ENCODE measurements around the gene RPL4. TPM values are rescaled to one million over a fixed set of nuclear protein-coding genes. Genes with fewer than 3 reads are reported as not detected.
"Not testable (repeated sequence)": the region's sequence is repeated elsewhere in the genome, so short reads cannot be mapped to it uniquely, and the experiment has no call there.

The RPL4 gene
- total RNA-seq, 1 donor from 2014 or later = 1,621 TPM

- no peak for FAIRE-seq
- DNase-seq (ENCODE audit: low spot score in 2 of 2) = no peak
These were observed 10.4 kb downstream of the RPL4 start for GRCh38 chr15:66494262-66494661.

GRCh38 chr15:66491846-66492245 is 12.8 kb downstream of the RPL4 start:
- FAIRE-seq (no peak), DNase-seq (ENCODE audit: low spot score in 2 of 2) (no peak)

- DNase-seq (ENCODE audit: low spot score in 2 of 2) = no peak
- no peak for FAIRE-seq
These were observed 15.4 kb downstream of the RPL4 start for GRCh38 chr15:66489179-66489791.

GRCh38 chr15:66488525-66488924 is 16.1 kb downstream of the RPL4 start:
- no peak for FAIRE-seq
- no peak for DNase-seq (ENCODE audit: low spot score in 2 of 2)

- no peak for DNase-seq (ENCODE audit: low spot score in 2 of 2)
- no peak for FAIRE-seq
These were observed 17.8 kb downstream of the RPL4 start for GRCh38 chr15:66486887-66487286.

GRCh38 chr15:66484539-66485112 is 20.0 kb downstream of the RPL4 start:
- DNase-seq (ENCODE audit: low spot score in 2 of 2) = no peak
- FAIRE-seq = no peak

GRCh38 chr15:66483131-66483566 is 21.5 kb downstream of the RPL4 start:
- FAIRE-seq (no peak), DNase-seq (ENCODE audit: low spot score in 2 of 2) (no peak)

GRCh38 chr15:66482539-66482938 is 22.1 kb downstream of the RPL4 start:
- FAIRE-seq (no peak), DNase-seq (ENCODE audit: low spot score in 2 of 2) (no peak)

GRCh38 chr15:66481107-66481856 is 23.4 kb downstream of the RPL4 start:
- FAIRE-seq = no peak

GRCh38 chr15:66480267-66480666 is 24.4 kb downstream of the RPL4 start:
- FAIRE-seq = no peak
- no peak for DNase-seq (ENCODE audit: low spot score in 2 of 2)

More at GRCh38 chr15:66481107-66481856, 23.4 kb downstream of the RPL4 start:
- DNase-seq (ENCODE audit: low spot score in 2 of 2) = no peak

GRCh38 chr15:66477011-66477410 is 27.6 kb downstream of the RPL4 start:
- DNase-seq (ENCODE audit: low spot score in 2 of 2) = no peak
- FAIRE-seq = no peak

GRCh38 chr15:66476535-66476934 is 28.1 kb downstream of the RPL4 start:
- no peak for FAIRE-seq

GRCh38 chr15:66474963-66475362 is 29.7 kb downstream of the RPL4 start:
- DNase-seq (ENCODE audit: low spot score in 2 of 2) = no peak
- FAIRE-seq = no peak

More at GRCh38 chr15:66476535-66476934, 28.1 kb downstream of the RPL4 start:
- DNase-seq (ENCODE audit: low spot score in 2 of 2) = no peak

GRCh38 chr15:66474135-66474534 is 30.5 kb downstream of the RPL4 start:
- DNase-seq (ENCODE audit: low spot score in 2 of 2) = no peak

GRCh38 chr15:66472176-66472999 is 32.3 kb downstream of the RPL4 start:
- FAIRE-seq = no peak
- DNase-seq (ENCODE audit: low spot score in 2 of 2) = no peak

More at GRCh38 chr15:66474135-66474534, 30.5 kb downstream of the RPL4 start:
- FAIRE-seq = no peak

- not testable (repeated sequence) for FAIRE-seq; DNase-seq (ENCODE audit: low spot score in 2 of 2)
These were observed 33.8 kb downstream of the RPL4 start for GRCh38 chr15:66470825-66471224.

- DNase-seq (ENCODE audit: low spot score in 2 of 2); FAIRE-seq: not testable (repeated sequence)
These were observed 37.3 kb downstream of the RPL4 start for GRCh38 chr15:66467162-66468040.

GRCh38 chr15:66465294-66465693 is 39.4 kb downstream of the RPL4 start:
- not testable (repeated sequence) for DNase-seq (ENCODE audit: low spot score in 2 of 2); FAIRE-seq

GRCh38 chr15:66462627-66463026 is 42.0 kb downstream of the RPL4 start:
- DNase-seq (ENCODE audit: low spot score in 2 of 2) (no peak), FAIRE-seq (no peak)

- no peak for DNase-seq (ENCODE audit: low spot score in 2 of 2)
- FAIRE-seq = no peak
These were observed 42.7 kb downstream of the RPL4 start for GRCh38 chr15:66461917-66462316.

Data from frontal cortex (tissue), 4 donors.